ENCODE measurements around the gene UPK1A.

UPK1A gene

DNA sequence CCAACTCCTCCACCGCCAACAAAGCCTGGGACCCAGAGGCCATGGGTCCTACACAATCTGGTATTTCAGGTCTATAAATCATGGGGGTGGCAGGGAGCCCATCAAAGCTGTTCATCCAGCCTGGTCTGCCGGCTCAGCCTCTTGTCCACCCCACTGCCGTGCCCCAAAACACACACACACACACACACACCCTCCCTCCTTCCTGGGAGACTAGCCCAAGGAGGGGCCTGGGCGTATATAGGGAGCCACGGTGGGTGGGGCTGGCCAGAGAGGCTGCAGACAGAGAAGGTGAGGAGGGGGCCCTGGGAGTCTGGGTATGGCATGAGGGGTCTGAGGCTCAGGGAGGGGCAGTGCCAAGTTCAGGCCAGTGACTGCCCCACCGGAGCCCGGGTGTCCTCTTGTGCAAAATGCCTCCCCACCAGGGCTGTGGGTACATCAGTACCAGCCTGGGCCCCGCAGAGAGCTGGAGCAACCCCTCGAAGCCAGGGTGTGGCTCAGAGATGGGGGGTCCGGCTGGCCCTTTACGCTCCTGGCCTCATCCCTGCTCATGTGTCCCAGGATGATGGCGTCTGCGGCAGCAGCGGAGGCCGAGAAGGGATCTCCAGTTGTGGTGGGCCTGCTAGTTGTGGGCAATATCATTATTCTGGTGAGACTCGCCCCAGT is at the start of gene UPK1A:
Gene UPK1A, plus strand, starts transcription at position 267 of the 663 bp plus-strand sequence. Its CDS starts 296 bp downstream, at position 563.
- DNase-seq (ENCODE audit: low read depth), result no peak

DNA sequence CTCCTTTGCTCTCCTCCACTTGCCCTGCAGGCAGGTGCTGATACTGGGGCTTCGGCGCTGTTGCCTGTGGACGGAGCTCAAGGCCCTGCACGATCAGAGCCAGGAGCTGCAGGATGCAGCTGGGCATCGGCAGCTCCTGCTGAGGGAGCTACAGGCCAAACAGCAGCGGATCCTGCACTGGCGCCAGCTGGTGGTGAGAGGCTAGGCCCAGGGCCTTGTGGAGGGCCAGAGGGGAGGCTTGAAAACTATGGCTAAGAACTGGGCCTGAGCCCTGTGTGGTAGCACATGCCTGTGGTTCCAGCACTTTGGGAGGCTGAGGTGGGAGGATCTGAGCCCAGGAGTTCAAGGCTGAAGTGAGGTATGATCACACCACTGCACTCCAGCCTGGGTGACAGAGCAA is 47.5 kb upstream of the UPK1A start:
- no peak for DNase-seq (ENCODE audit: low read depth)

DNA sequence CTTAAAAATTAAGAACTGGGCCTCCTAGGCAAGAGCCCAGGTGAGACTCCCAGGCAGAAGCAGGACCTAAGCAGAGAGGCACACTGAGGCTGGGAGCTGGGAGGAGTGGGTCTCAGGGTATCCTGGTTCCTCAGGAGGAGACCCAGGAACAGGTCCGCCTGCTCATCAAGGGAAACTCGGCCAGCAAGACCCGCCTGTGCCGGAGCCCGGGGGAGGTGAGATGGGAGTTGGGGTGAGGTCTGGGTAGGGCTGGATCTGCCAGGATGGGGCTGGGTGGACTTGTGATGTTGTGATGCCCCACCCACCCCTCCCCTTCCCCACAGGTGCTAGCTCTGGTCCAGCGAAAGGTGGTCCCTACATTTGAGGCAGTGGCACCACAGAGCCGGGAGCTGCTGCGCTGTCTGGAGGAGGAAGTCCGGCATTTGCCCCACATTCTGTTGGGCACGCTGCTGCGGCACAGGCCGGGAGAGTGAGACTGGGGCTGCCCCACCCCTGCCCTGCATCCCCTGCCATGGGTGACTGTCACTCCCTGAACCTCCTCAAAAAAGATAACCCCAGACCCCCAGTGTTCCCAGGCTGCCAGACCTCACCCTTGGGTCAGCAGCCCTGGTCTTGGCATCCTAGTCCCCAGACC is 46.9 kb upstream of the UPK1A start:
- DNase-seq (ENCODE audit: low read depth), result no peak

DNA sequence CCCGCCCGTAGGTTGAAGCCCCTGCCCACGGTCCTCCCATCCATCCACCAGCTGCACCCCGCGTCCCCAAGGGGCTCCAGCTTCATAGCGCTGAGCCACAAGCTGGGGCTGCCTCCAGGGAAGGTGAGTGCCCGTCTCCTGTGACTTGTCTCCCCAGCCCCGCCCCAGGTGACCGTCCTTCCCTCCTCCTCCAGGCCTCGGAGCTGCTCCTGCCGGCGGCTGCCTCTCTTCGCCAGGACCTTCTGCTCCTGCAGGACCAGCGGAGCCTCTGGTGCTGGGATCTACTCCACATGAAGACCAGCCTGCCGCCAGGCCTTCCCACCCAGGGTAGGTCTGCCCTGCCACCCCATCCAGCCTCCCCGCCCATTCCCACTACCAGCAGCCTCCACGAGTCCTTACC is 46.3 kb upstream of the UPK1A start:
- DNase-seq (ENCODE audit: low read depth), result no peak

DNA sequence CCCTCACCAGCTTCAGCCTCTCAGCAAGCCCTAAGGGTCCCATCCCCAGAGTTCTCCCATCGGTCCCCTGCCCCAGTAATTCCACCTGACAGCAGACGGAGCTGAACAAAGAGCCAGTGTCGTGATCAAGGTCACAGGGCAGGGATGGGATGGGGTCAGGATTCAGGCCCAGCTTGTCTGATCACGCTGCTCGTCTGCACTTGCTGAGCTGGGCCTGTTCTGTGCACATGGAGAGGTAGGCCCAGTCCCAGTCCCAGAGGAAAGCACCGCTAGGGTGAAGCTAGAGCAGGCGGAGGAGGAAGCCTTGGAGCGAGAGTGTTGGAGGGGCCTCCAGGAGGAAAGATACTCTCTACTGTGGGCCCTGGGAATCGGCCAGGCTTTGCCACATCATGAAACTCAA is 44.6 kb upstream of the UPK1A start:
- DNase-seq (ENCODE audit: low read depth), result no peak

DNA sequence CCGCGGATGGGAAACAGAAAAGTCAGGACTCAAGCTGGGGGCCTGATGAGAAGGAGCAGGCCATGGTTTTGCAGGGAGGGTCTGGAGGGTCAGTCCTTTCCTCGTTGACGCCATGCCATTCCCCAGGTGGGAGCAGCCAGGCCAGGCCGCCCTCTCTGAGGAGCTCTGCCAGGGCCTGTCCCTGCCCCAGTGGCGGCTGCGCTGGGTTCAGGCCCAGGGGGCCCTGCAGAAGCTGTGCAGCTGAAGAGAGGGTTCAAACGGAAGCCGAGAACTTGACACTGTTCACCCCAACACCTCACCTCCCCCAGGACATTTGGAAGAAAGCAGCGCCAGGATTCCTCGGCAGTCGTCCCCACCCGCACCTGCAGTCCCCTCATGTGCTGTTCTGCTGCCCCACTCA is 43.6 kb upstream of the UPK1A start:
- no peak for DNase-seq (ENCODE audit: low read depth)

DNA sequence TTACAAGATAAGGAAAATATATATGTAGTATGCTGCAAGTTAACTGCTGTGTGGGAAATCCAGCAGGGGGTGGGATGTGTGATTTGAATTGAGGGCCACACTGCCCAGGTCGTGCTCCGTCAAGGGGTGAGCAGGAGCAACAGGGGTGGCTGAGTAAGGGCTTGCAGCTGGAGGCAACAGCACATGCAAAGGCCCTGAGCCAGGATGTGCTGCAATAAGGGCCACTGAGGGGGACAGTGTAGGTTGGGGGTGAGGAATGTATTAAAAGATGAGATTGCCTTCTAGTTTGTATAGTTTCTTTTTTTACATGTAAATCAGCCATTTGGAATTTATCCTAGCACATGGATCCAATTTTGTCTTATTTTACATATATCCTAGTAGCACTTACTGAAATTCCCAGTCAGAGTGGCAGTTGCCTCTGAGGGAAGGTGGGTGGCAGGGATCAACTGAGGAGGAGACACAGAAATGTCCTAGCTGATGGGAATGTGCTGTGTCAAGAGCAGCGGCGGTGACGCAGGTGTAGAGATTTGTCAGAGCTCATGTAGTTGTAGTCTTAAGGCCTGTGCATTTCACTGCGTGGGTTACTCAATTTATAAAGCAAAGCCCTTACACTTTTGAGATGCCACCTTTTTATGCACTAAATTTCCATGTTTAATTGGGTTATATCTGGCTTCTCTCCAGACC is 42.8 kb upstream of the UPK1A start:
- no peak for DNase-seq (ENCODE audit: low read depth)

DNA sequence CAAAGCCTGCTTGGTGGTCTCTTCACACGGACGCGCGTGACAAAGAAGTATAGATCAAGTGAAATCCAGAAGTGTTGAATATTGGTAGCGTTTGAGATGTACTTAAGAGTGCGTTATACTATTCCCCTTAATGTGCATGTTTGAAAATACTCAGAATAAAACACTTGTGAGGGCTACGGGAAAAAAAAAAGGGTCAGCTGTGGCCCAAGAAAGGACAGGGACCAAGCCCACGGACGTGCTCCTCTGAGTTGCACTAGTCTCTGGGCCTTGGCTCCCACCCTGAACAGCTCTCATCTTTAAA is 38.1 kb upstream of the UPK1A start:
- no peak for DNase-seq (ENCODE audit: low read depth)

DNA sequence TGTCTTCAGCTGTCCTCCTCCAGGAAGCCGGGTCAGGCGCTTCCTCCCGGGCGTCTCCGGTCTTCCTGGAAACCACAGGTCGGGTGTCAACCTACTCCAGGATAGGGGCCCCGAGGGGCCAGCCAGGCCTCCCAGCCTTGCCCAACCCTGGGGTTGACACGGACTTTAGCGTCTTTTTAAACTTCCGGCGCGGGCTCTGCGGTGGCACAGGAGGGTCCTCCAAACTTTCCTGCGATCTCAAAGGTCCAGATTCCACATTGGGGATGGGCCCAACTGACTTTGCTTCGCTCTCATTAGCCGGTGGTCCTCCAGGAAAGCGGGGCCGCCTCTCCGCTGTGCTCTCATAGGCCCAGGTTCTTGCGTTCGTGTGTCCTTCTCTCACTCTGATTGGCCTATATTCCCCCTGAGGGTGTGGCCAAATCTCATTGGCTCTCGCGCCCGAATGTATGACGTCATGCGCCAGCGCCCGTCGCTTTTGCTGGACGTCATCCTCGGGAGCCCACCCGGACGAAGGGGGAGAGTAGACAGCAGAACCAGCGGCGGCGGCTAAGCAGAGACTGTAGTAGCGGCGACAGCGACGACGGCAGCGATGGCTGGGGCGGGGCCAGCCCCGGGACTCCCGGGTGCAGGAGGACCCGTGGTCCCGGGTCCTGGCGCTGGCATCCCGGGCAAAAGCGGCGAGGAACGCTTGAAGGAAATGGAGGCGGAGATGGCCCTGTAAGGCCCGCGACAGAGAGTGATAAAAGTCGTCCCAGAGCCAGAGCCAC is 37.6 kb upstream of the UPK1A start, which contains the start of gene RBM42:
Gene RBM42, plus strand, starts transcription at position 472 of the 767 bp plus-strand sequence. Its CDS starts 118 bp downstream, at position 590.
- peak; percentile 95 for DNase-seq (ENCODE audit: low read depth)

DNA sequence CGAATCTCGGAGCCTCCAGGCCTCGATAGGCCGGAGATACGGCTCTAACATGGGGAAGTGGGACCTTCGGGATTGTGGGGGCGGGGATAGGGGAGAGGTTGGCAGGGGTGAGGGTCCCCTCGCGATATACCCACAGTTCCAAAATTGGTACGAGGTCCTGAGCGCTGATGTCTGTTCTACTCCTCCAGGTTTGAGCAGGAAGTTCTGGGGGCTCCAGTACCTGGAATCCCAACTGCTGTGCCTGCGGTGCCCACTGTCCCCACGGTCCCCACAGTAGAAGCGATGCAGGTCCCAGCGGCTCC is 37.0 kb upstream of the UPK1A start:
- DNase-seq (ENCODE audit: low read depth), result no peak

DNA sequence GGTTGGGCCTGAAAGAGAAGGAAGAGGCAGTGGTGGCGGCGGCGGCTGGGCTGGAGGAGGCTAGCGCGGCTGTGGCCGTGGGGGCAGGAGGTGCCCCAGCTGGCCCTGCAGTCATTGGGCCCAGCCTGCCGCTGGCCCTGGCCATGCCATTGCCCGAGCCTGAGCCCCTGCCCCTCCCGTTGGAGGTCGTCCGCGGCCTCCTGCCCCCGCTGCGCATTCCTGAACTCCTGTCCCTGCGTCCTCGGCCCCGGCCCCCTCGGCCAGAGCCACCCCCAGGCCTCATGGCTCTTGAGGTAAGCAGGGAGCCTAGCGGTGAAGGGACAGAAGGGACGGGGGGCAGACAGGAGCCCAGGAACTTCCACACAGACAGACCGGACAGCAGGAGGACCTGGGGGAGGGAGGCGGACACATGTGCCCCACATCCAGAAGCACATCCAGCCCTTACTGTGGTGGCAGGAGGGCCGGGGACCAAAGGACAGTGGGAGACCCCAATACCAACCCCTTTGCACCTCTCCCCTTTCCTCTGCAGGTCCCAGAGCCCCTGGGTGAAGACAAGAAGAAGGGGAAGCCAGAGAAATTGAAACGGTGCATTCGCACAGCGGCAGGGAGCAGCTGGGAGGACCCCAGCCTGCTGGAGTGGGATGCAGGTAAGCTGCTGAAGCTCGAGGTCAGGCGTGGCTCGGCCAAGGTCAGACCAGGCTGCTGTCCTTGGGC is 32.4 kb upstream of the UPK1A start:
- DNase-seq (ENCODE audit: low read depth), result no peak

DNA sequence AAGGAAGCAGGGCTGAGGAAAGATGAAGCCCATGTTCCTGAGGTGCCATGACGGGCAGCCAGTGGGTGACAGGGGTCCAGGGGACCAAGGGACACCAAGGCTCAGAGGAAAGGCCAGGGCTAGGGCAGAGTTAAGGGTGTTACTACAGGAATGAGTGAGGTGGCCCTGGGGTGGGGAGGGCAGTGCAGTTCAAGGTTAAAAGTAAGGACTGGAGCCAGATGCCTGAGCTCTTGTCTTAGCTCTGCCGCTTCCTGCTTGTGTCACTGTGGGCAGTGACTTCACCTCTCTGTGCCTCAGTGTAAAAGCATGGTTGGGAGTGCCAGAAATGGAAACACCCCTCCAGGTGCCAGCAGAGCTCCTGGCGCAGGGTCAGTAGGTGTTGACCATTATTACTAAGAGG is 29.7 kb upstream of the UPK1A start:
- DNase-seq (ENCODE audit: low read depth), result no peak

DNA sequence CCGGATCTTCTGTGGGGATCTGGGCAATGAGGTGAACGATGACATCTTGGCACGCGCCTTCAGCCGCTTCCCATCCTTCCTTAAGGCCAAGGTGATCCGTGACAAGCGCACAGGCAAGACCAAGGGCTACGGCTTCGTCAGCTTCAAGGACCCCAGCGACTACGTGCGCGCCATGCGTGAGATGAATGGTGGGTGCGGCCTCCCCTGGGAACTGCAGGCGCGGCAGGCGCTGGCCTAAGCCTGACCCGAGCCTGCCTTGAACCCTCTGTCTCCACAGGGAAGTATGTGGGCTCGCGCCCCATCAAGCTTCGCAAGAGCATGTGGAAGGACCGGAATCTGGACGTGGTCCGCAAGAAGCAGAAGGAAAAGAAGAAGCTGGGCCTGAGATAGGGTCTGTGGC is 29.2 kb upstream of the UPK1A start:
- DNase-seq (ENCODE audit: low read depth), result no peak

DNA sequence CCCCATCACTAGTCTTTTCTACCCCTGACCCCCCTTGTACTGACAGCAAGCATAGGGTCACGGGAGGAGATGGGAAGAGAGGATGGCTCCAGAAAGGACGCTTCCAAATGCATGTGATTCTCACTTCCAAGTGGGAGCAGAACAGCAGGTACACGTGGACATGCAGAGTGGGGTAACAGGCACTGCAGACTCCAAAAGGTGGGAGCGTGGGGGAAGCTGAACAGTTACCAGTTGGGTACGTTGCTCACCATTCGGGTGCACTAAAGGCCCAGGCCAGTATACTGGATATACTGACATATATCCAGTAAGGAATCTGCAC is 27.0 kb upstream of the UPK1A start:
- no peak for DNase-seq (ENCODE audit: low read depth)

DNA sequence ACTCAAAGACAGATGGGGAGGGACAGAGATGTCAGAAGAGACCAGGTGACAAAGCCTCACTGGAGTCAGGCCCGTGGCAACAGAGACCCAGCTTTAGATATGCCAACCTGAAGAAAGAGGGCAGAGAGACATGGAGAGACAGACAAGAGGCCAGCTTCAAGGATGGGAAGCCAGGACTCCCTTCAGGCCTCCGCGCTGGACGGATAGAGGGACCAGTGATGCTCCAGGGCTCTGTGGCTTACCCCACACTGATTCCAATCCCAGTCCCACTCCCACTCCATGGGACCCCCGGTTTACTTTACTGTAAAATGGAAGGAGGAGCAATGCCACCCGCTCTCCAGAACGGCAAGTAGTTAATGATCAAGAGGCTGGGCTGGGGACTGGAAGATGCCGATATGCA is 26.5 kb upstream of the UPK1A start:
- DNase-seq (ENCODE audit: low read depth), result no peak

DNA sequence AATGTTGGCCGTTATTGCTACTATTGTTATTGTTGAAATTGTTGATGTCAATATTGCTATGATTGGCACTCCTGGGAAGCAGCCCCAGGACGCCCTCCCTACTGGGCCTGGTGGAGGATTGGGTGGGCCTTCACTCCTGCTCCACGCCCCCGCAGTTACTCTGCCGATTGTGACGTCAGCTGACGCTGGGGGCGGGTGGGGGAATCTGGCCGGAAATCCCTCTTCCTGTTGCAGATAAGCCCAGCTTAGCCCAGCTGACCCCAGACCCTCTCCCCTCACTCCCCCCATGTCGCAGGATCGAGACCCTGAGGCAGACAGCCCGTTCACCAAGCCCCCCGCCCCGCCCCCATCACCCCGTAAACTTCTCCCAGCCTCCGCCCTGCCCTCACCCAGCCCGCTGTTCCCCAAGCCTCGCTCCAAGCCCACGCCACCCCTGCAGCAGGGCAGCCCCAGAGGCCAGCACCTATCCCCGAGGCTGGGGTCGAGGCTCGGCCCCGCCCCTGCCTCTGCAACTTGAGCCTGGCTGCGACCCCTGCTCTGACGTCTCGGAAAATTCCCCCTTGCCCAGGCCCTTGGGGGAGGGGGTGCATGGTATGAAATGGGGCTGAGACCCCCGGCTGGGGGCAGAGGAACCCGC is 24.7 kb upstream of the UPK1A start, which contains the start of gene ETV2:
Gene ETV2, plus strand, starts transcription at position 231 of the 637 bp plus-strand sequence. CDS start 716 bp downstream, outside the sequence.
- peak; percentile 25 for DNase-seq (ENCODE audit: low read depth)

DNA sequence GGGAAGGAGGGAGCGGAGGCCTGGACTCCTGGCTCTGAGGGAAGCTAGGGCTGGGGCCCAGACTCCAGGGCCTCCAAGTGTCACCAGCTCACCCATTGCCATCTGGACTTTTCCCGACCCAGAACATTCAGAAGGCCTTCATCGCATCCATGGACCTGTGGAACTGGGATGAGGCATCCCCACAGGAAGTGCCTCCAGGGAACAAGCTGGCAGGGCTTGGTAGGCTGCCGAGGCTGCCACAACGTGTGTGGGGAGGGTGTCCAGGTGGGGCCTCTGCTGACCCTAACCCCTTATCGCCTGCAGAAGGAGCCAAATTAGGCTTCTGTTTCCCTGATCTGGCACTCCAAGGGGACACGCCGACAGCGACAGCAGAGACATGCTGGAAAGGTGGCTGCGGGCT is 24.0 kb upstream of the UPK1A start:
- DNase-seq (ENCODE audit: low read depth), result no peak

DNA sequence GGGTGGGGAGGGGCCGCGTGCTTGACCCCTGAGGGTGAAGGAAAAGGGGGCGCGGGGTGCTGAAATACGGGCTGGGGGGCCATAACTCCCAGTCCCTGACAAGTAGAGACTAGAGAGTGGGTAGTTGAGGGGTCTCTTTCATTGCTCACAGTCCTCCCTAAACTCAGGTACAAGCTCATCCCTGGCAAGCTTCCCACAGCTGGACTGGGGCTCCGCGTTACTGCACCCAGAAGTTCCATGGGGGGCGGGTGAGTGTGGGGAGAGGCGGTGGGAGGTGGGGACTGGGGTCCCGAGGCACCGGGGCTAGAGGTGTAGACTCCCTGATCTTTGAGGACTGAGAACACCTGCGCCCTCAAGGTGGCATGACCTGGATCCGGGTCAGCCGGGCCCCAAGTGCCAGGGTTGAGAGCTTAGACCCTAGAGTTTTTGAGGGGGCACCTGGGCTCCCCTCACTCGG is 23.5 kb upstream of the UPK1A start:
- no peak for DNase-seq (ENCODE audit: low read depth)

DNA sequence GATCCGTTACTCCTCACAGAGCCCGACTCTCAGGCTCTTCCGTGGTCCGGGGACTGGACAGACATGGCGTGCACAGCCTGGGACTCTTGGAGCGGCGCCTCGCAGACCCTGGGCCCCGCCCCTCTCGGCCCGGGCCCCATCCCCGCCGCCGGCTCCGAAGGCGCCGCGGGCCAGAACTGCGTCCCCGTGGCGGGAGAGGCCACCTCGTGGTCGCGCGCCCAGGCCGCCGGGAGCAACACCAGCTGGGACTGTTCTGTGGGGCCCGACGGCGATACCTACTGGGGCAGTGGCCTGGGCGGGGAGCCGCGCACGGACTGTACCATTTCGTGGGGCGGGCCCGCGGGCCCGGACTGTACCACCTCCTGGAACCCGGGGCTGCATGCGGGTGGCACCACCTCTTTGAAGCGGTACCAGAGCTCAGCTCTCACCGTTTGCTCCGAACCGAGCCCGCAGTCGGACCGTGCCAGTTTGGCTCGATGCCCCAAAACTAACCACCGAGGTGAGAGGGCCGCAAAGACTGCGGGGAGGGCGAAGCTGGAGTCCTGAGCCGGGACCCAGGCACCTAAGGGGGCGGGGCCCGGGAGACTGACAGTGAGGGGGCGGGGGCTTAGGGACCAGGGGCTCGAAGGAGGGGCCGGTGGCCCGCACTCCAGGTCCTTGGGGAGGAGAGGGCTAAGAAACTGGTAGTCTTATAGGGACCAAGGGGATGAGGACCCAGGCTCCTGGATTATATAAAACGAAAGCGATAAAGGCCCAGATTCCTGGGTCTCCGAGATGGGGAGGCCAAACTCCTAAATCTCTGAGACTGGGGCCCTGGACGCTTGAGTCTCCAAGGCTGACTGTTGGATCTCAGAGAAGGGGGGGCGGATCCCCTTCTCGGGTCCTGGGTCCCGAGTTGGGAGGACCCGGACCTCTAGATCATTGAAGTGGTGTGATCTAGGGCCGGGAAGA is 22.8 kb upstream of the UPK1A start:
- peak; percentile 55 for DNase-seq (ENCODE audit: low read depth)

DNA sequence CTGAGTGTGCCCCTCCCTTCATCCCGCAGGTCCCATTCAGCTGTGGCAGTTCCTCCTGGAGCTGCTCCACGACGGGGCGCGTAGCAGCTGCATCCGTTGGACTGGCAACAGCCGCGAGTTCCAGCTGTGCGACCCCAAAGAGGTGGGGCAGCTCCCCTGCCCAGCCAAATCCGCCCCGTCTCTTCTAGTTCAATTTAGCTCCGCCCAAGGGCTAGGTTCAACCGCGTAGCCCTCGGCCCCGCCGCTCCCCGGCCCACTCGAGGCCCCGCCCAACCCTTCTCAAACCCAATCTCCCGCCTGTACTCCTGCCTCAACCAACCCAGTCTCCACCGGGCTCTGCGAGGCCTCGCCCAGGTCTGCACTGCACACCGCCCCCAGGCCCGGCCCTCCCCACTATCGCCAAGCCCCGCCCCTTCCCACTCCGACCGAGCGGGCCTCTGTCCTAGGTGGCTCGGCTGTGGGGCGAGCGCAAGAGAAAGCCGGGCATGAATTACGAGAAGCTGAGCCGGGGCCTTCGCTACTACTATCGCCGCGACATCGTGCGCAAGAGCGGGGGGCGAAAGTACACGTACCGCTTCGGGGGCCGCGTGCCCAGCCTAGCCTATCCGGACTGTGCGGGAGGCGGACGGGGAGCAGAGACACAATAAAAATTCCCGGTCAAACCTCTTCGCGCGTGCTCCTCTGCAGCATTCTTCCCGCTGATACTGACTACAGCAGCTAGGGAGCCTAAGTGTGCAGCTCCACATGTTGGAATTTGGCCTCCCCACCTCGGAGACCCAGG is 21.9 kb upstream of the UPK1A start:
- peak; percentile 88 for DNase-seq (ENCODE audit: low read depth)

All from stimulated activated CD8-positive, alpha-beta memory T cell treated with anti-CD3 and anti-CD28 coated beads, Interleukin-12 subunit alpha, Interleukin-12 subunit beta, amount 100 ng/mL, for 1 hour (primary cell).